Muscle of back (tissue), 11 donors: ENCODE measurements around the gene MACROD1. TPM values are rescaled to one million over a fixed set of nuclear protein-coding genes. Genes with fewer than 3 reads are reported as not detected.

Experiments used
- DNase-seq, 3 donors: peaks; one replicate each; pipeline versions ENCODE4 v3.0.0 to v3.0.0-alpha.2; 2013
- polyA plus RNA-seq, 10 donors: library from polyadenylated mRNA; unstranded; fragments of 120-200 nt; gene quantifications; one replicate each; pipeline ENCODE4 v1.2.1, GENCODE V29; 2013; ENCODE audit not compliant: insufficient read length in 10 of 10

The MACROD1 gene
- polyA plus RNA-seq, 10 donors, result 47.7 to 71.6 (median 53.2) TPM

DNA sequence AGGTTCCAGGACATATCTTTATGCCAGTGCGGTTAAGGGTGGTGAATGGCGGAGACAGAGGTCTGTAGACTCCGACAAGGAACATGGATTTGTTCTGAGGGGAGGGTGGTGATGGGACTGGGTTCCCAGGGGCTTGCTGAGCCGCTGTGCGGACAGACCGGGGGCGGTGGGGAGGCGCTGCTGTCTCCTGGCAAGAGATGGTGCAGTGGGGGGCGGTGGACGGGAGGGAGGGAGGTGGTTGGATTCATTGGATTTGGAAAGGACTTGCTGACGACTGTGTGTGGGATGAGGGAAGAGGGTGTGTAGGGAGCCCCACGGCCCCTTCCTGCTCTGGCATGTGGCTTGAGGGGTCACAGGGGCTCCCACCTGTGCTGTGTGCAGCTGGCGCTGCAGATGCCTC lies 87.0 kb downstream of the MACROD1 start:
- DNase-seq, result peak in 1 of 3 donors; percentile 64

DNA sequence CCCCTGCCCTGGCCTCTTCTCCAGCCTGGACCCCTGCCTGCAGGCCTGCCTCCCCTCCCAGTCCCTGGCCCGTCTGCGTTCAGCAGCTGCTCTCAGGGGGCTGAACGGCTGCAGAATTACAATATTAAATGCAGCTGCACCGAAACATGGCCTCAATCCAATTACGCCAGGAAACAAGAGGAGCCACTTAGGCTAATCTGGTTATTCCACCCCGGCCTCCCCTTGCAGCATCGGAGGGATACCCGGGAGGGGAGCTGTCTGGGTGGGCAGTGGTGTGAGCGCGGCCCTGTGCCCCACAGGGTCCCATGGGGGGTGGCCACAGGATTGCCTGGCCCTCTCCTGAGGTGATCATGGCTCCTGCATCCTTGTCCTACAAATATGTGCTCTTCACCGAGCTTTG lies 87.6 kb downstream of the MACROD1 start:
- peak in 2 of 3 donors; percentile 57 to 90 for DNase-seq

DNA sequence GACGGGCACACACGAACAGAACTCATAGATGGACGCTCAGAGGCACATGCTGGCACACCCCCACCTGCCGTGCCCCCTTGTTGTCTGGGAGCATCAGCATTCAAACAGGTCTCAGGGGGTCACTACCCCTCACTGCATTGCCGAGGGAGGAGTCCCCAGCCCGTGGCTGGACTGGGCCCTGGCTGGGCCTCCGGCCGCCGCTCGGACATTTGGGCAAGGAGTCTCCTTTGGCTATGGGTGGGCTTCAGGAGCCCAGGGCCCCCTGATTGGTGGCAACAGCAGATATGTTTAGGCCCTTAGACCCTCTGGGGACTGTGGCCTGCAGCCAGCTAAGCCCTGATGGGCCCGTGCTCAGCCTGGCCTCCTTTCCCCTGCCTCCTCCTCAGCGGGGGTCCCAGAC lies 88.3 kb downstream of the MACROD1 start:
- DNase-seq, result no peak

GRCh38 chr11:64076758-64077157 lies 89.2 kb downstream of the MACROD1 start:
- no peak for DNase-seq

GRCh38 chr11:64074239-64074638 lies 91.7 kb downstream of the MACROD1 start:
- no peak for DNase-seq

DNA sequence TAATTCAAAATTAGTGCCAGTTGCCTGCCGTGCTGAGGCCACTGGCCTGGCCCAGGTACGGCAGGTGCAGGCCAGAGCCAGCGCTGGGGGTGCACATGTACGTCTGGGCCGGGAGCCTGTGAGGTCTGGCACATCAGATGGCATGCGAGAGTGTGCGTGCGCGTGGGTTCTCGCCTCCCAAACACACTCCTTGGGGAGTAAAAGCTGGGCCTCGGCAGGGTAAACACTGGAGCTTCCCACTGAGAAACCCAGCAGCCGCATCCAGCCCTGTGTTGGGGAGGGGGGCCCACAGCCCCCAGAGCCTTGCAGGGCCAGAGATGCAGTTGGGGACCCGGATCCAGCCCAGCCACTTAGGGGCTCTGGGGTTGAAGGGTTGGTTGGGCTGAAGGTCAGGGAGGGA lies 92.4 kb downstream of the MACROD1 start:
- no peak for DNase-seq

- no peak for DNase-seq
Measured at GRCh38 chr11:64072871-64073270, 93.0 kb downstream of the MACROD1 start.

DNA sequence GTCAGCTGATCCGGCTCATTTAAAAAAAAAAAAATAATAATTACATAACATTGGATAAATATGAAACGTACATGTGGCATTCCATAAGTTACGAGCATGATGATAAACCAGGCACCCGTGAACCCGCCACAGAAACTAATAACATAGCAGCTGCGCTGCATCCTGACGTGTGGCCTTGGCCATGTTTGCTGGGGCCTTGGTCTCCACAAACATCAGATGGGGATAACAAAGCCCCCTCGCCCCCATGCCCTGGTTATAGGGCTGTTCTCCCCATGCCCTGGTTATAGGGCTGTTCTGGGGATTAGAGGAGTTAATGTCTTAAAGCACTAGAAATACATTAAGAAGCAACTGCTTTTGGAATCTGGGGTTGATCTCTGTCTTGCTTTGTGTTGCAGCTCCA lies 93.5 kb downstream of the MACROD1 start:
- no peak for DNase-seq

DNA sequence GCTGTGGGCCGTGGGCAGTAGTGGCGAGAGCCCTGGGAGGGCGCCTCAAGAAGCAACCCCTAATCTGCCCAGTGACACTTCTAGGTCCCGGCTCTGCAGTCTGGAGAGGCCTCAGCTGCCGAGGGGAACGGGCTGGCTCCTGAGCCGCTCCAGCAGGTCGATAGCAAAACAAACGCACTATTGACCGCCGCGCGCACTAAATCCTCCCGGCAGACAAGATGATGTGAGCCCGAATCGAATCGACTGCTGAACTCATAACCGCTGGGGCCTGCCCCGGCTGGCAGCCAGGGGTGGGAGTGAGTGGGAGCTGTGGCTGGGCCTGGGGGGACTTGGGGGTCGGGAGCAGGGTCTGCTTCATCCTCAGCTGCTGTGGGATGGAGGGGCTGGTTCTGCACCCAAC lies 94.1 kb downstream of the MACROD1 start:
- no peak for DNase-seq

GRCh38 chr11:64070314-64070681 lies 95.6 kb downstream of the MACROD1 start:
- peak in 1 of 3 donors; percentile 64 for DNase-seq

DNA sequence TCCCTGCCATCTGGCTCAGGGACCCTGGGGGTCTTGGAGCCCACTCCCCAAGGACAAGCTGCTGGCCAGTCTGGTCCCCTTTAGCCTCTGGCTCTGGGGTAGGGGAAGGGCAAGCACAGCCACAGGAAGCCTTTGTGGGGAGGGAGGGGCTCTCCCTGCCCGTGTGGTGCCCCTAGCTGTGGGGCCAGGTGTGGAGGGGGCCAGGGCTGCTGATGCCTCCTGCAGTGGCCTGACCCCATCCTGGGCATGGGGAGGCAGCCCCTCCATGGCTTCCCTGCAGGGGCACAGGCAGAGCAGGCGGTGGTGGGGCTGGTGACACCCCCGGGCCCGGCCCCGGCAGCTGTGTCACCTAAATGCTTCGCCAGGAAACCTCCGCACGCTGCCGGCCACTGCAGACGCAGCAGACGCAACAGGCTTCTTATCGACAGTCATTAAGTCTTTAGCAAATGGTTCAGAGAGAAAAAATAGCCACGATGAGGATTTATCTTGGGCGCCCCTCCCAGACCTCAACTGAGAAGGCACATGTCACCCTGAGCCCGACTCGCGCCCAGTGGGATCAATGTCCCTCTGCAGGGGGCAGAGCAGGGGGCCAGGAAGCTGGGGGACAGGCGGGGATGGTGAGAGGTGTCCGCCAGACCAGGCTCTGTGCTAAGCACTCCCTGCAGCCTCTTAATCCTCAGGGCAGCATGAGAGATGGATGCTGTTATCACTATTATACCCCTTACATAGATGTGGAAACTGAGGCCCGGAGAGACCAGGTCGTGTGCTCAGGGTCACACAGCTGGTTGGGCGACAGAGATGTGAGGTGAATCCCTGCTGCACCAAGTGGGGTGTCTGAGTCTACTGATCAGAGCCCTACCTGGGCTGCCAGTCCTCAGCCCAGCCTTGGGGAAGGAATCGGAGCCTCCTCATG lies 96.3 kb downstream of the MACROD1 start:
- no peak for DNase-seq

DNA sequence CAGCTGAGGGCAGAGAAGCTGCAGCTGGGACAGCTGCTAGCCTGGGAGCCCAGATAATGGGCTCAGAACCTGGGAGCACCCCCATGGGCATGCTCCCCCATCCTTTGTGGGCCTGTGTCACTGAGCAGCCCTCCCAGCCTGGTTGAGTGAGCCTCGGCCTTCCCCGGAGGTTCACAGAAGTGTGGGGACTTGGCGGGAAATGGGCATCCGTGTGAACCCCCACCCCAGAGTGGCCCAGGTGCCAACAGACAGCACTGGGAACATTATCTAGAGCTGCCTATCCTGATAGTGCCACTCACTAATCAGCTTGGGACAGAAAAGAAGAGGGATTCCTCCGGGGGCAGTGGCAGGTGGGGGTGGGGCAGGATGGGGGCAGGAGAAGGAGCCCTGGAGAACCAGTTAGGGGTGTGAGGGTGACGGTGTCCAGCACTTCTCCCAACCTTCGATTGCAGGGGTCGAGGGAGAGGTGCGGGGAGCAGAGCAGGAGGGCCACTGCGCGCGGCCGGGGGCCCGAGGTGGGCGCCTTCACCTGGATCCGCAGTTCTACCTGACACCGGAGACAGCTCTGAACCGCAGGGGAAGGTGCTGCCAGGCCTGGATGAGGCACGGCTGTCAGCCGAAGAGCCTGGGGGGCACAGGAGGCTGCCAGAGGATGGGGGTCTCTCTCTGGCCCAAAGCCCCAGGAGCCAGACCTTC lies 97.1 kb downstream of the MACROD1 start:
- no peak for DNase-seq

- no peak for DNase-seq
Measured at GRCh38 chr11:64067230-64067993, 98.5 kb downstream of the MACROD1 start.

DNA sequence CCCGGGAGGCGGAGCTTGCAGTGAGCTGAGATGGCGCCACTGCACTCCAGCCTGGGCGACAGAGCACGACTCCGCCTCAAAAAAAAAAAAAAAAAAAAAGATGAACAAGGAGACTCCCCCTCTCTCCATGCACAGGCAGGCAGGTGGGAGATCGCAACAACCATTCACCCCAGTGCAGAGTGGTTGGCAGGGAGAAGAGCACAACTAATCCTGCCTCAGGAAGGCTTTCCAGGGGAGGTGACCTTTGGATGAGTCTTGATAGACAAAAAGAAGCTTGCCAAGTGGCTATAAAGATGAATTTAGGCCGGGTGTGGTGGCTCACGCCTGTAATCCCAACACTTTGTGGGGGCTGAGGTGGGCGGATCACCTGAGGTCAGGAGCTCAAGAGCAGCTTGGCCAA lies 100.2 kb downstream of the MACROD1 start:
- DNase-seq, result no peak

- DNase-seq, result no peak
Measured at GRCh38 chr11:64065141-64065465, 100.8 kb downstream of the MACROD1 start.

DNA sequence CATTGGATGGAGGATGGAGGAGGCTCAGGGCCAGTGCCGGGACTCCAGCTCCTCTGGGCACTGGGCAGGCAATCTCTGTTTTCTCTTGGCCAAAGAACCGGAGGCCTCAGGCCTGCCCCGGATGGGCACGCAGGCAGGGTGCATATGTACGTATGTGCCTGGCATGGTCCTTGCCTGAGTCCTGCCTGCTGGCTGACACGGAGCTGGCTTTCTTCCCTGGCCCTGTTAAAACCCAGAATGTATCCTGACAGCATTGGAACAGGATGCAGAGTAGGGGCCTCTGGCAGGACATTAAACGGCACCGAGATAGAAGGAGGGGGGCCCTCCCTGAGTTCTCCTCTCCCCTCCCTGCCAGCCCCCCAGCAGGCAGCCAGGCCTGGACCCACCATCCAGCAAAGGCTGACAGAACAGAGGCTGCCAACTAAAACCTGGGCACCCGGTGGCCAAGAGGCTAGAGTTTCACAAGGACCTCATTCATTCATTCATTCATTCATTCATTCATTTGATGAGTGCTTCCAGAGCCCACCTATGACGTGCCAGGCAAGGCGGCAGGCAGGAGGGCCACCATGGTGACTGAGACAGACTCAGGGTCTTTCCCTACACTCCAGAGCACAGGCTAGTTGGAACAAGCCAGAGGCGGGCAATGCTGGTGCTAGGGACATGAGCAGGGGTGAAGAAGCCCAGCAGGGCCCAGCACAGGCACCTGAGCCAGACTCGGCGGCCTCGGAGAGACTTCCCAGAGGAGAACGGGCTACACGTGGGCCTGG lies 101.4 kb downstream of the MACROD1 start:
- no peak for DNase-seq

DNA sequence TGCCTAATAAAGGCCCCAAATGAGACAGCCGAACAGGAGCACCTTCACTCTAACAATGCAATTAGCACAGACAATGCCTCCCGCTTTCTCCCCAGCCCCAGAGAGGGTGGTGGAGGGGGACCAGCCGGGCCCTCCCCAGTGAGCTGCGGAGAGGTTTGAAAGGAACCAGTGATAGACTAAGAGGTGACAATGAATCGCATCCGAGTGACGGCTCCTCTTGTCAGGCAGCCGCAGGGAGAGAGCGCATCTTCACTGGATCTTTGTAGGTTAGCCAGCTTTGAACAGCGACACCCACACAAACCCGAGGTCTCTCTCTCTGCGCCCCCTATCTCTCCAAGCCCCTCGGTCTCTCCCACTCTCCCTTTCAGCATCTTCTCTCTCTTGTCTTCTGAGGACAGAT lies 102.1 kb downstream of the MACROD1 start:
- DNase-seq, result no peak

DNA sequence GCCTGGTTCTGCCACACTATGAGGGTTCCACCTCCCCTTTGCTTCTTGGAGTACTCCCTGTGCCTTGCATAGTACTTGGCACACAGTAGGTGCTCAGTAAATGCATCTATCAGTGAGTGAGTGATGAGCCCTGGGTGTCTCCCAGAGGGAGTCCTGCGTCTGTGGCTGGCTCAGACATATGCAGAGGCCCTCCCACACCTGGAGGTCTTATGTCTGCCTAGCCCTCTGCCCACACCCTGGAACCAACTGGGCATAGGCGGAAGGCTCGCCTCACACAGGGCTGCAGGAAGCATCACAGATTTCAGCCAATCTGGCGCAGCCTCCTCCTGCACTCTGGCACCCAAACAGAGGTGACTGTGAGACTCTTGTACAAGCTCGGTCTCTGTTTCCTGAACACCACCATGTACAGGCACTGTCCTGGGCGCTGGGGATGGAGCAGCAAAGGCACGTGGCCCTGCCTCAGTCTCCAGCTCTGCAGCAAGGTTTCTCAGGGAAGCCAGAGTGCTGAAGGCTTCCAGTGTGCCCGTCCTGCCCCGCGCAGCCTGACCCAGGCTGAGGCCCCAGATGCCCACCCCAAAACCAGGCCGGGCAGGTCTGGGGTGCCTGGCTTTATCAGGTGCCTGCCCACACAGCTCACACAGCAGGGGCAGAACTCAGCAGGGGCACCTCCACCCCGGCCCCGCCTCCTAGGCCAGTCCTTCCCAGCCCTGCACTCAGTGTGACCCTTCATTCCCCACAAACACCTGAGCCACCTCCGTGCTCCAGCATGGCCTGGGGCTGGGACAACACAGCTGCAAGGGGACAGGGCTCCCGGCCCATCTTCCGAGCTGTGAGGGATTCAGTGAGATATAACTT lies 103.5 kb downstream of the MACROD1 start:
- no peak for DNase-seq

DNA sequence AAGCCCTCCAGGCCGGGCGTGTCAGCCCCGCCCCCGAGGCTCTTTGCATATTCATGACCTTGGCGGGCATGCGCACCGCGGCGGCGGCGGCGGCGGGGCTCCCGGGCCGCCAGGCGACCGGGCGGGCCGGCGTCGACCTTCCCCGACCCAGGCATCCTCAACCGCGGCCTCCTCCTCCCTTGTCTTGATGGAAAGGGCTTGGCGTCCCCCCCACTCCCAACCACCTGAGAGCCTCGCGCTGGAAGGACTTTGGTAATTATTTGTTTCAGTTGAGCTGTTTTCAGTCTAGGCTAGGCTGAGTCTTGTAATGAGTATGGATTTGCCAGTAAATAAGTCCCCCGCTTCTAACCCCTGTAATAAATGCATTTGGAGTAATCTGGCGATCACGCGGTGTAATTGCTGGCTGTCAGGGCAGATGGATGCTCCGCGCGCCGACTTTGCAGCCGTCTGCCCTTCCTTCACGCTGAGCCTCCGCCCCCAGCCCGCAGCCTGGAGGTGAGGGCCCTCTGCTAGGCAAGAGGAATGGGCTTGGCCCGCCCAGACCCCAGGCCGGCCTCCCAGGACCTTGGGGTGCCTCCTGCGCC lies 105.0 kb downstream of the MACROD1 start:
- peak in 1 of 3 donors; percentile 67 for DNase-seq

DNA sequence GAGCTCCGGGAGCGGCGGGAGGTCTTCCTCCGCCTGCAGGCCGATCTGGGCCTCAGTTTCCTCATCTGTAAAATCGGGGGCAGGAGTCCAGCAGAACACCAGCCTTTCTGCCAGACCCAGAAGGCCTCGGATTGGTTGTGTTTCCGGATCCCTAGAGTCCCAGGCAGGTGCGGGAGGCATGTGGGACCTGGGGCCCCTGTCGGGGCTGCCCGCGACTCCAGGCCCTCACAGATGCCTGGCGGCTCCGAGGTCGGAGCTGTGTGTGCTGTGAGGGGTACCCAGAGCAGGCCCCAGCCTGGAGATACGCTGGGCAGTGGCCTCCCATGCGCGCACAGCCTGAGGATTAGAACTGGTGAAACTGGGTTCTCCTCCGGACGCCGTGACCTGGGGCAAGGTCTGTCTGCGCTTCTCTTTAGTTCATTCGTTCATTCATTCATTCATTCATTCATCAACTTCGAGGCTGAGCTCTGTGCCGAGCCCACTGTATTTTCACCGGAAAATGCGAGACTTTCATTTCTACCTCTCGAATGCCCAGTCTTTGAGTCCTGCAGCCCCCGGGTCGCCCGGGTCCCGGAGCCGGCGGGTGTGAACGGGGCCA lies 105.6 kb downstream of the MACROD1 start:
- no peak for DNase-seq
